Measurements from ENCODE around the gene HOXA6. TPM values are rescaled to one million over a fixed set of nuclear protein-coding genes. Genes with fewer than 3 reads are reported as not detected.
A peak's percentile ranks its signal among the peaks of the same experiment; 100 is the strongest.

The HOXA6 gene
- total RNA-seq, 1 donor from 2014 or later = 15.3 TPM

GRCh38 chr7:27143950-27144780 lies 3.4 kb downstream of the HOXA6 start:
- Histone ChIP-seq H3K27ac (peak overlapping the region; percentile 36 to 54), H3K4me1 (peaks cover 0 to 8% of the 10 kb centered on the region in 2 donors), H3K27me3 (no peaks in the 10 kb centered on the region), H3K4me3 (peak overlapping the region; percentile 24 to 75), H3K9me3 (no peaks in the 10 kb centered on the region), H3K36me3 (peaks cover 0 to 17% of the 10 kb centered on the region in 2 donors)
- intact Hi-C loops (cut with DNase I) = loop anchor here (2.0 to 5.0 kb wide), 5 partner anchors 47 to 1287 kb away; partner anchors contain the start of genes CBX3 and HNRNPA2B1
- DNase-seq (ENCODE audit: low spot score in 2 of 2) = no peak
- TF ChIP-seq CTCF (IDR thresholded peaks at IDR 0.05) = no peak

- peaks cover 0 to 17% of the 10 kb centered on the region in 2 donors for H3K36me3 ChIP-seq
- peak within 1 kb of the TSS; percentile 92 to 98 for H3K27ac ChIP-seq
- no peaks in the 10 kb centered on the region for H3K9me3 ChIP-seq
- TF ChIP-seq CTCF (IDR thresholded peaks at IDR 0.05) = peak; percentile 88 to 97 (median 94)
- DNase-seq (ENCODE audit: low spot score in 2 of 2) = peak; percentile 42 to 94
- peak within 1 kb of the TSS; percentile 75 to 91 for H3K4me3 ChIP-seq
- H3K4me1 ChIP-seq = peaks cover 0 to 5% of the 10 kb centered on the region in 2 donors
- no peaks in the 10 kb centered on the region for H3K27me3 ChIP-seq
- intact Hi-C loops (cut with DNase I) = loop anchor here (2.0 to 5.0 kb wide), 5 partner anchors 46 to 1286 kb away; partner anchors contain the start of genes CBX3 and HNRNPA2B1
These were observed 4.3 kb downstream of the HOXA6 start, which contains the start of gene HOXA5 for GRCh38 chr7:27143023-27143949. HOXA5 (minus strand) TSS chr7:27143681; CDS start chr7:27143607, 74 bp downstream.

GRCh38 chr7:27142580-27143022 lies 5.0 kb downstream of the HOXA6 start:
- H3K9me3 ChIP-seq = no peaks in the 10 kb centered on the region
- TF ChIP-seq CTCF (IDR thresholded peaks at IDR 0.05) = no peak
- peak overlapping the region; percentile 75 to 91 for H3K4me3 ChIP-seq
- no peaks in the 10 kb centered on the region for H3K27me3 ChIP-seq
- peaks cover 0 to 17% of the 10 kb centered on the region in 2 donors for H3K36me3 ChIP-seq
- intact Hi-C loops (cut with DNase I) = loop anchor here (2.0 to 5.0 kb wide), 5 partner anchors 46 to 1285 kb away; partner anchors contain the start of genes CBX3 and HNRNPA2B1
- no peak for DNase-seq (ENCODE audit: low spot score in 2 of 2)
- H3K4me1 ChIP-seq = peaks cover 0 to 5% of the 10 kb centered on the region in 2 donors
- peak overlapping the region; percentile 92 to 98 for H3K27ac ChIP-seq

GRCh38 chr7:27141923-27142579 lies 5.5 kb downstream of the HOXA6 start:
- peak overlapping the region; percentile 75 to 91 for H3K4me3 ChIP-seq
- H3K36me3 ChIP-seq = peaks cover 0 to 17% of the 10 kb centered on the region in 2 donors
- H3K4me1 ChIP-seq = peaks cover 0 to 2% of the 10 kb centered on the region in 2 donors
- peak; percentile 29 to 41 (median 34) for TF ChIP-seq CTCF (IDR thresholded peaks at IDR 0.05)
- H3K27ac ChIP-seq = peak overlapping the region; percentile 92 to 98
- H3K9me3 ChIP-seq = no peaks in the 10 kb centered on the region
- DNase-seq (ENCODE audit: low spot score in 2 of 2) = peak in 1 of 2 donors; percentile 73
- intact Hi-C loops (cut with DNase I) = loop anchor here (2.0 to 5.0 kb wide), 5 partner anchors 45 to 1285 kb away; partner anchors contain the start of genes CBX3 and HNRNPA2B1
- no peaks in the 10 kb centered on the region for H3K27me3 ChIP-seq

All from ascending aorta (tissue), 2 donors.